GM13976 (cell line): ENCODE measurements around the gene SMCP.

Experiments used
- DNase-seq: peaks from one replicate; pipeline ENCODE4 v3.0.0; 2012; ENCODE audit warnings: low spot score
- in situ Hi-C: fragments of 300-500 bp; cut with MboI; formaldehyde crosslinking; loops from one replicate; pipeline ENCODE4 v1.12.0; 2022; ENCODE audit warnings: low sequenced_read_pairs, mixed read lengths, inconsistent platforms; ENCODE audit not compliant: unreplicated experiment
- TF ChIP-seq, protein P1 (sequence below): IDR thresholded peaks from 2 replicates; pipeline ENCODE4 v1.5.1; 2012; ENCODE audit warnings: borderline replicate concordance, mild to moderate bottlenecking; ENCODE audit not compliant: insufficient read depth; ENCODE audit errors: extremely low read depth, missing control alignments, control extremely low read depth

Gene SMCP

DNA sequence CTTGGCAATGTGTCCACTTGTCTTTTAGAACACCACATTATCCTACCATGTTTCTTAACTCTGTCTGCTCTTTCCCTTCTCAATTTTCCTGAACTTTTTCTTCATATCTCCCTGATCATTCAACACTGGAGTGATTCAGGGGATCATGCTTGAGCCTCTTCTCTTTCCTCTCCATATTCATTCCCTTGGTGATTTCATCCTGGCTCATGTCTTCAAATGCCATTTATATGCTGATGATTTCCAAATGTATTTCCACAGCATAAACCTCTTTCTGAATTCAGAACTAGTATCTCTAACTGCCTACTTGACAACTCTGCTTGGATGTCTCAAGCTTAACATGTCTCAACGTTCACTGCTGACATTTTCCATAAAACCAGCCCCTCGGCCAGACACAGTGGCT lies 21.8 kb downstream of the SMCP start:
- DNase-seq = no peak
- in situ Hi-C loops = no loop called here

GRCh38 chr1:152901631-152902030 lies 23.5 kb downstream of the SMCP start:
- TF ChIP-seq, protein P1, sequence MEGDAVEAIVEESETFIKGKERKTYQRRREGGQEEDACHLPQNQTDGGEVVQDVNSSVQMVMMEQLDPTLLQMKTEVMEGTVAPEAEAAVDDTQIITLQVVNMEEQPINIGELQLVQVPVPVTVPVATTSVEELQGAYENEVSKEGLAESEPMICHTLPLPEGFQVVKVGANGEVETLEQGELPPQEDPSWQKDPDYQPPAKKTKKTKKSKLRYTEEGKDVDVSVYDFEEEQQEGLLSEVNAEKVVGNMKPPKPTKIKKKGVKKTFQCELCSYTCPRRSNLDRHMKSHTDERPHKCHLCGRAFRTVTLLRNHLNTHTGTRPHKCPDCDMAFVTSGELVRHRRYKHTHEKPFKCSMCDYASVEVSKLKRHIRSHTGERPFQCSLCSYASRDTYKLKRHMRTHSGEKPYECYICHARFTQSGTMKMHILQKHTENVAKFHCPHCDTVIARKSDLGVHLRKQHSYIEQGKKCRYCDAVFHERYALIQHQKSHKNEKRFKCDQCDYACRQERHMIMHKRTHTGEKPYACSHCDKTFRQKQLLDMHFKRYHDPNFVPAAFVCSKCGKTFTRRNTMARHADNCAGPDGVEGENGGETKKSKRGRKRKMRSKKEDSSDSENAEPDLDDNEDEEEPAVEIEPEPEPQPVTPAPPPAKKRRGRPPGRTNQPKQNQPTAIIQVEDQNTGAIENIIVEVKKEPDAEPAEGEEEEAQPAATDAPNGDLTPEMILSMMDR = no peak
- DNase-seq = no peak
- in situ Hi-C loops = no loop called here

More for the DNA sequence above, 21.8 kb downstream of the SMCP start:
- TF ChIP-seq, protein P1 = no peak

GRCh38 chr1:152902636-152903035 lies 24.5 kb downstream of the SMCP start:
- in situ Hi-C loops = no loop called here
- DNase-seq = no peak
- TF ChIP-seq, protein P1 = no peak

DNA sequence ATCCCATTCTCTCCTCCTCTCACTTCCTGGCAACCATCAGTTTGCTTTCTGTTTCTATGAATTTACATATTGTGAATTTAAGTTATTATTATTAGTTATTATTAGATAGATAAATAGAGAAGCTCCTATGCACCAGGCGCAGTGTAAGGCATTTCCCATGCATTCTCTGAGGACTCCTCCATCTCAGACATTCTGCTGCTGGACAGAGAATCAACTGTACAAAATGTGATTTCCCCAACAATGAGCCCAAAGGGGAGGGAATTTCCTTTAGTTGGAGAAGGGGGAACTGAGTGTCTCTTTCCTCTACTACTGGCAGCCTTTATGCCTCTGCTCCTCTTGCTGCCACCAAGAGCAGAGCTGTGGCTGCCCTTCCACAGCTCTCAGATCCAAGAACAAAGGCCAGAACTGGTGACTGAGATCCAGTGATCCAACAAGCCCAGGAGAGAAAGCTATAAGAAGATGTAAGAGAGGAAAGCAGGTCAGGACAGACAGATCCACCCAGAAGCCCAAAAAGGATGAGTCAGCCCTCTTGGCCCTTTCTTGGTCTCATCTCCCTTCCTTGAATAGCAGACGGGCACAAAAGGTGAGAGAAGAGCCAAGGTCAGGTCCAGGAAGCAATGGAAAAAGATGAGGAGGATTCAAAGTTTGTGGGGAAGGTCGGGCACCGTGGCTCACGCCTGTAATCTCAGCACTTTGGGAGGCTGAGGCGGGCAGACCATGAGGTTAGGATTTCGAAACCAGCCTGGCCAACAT lies 26.7 kb downstream of the SMCP start:
- TF ChIP-seq, protein P1 = no peak
- no peak for DNase-seq
- in situ Hi-C loops = no loop called here

DNA sequence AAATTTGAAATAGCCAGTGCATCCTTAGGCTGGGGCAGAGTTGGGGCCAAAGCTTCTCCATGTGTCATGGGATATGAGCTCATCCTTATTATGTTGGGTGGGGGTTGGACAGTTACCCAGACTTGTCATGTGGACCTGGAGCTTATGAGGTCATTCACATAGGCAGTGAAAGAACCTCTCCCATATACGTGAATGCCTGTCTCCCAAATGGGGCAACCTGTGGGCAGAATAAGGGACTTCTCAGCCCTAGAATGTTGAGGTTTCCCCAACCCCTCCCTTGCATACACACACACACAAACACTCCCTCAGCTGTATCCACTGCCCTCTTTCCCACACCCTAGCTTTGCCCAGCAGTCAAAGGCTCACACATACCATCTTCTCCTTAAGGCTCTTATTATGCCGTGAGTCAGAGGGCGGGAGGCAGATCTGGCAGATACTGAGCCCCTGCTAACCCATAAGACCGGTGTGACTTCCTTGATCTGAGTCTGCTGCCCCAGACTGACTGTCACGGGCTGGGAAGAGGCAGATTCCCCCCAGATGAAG lies 28.0 kb downstream of the SMCP start:
- no peak for DNase-seq
- in situ Hi-C loops = no loop called here

GRCh38 chr1:152907686-152908601 lies 29.8 kb downstream of the SMCP start, which contains the start of gene IVL:
Gene IVL (plus strand): TSS chr1:152908546. CDS start chr1:152909798, 1,252 bp downstream.
- peak; percentile 57 for DNase-seq
- in situ Hi-C loops = no loop called here
- TF ChIP-seq, protein P1 = no peak

More for the DNA sequence above, 28.0 kb downstream of the SMCP start:
- TF ChIP-seq, protein P1 = no peak
